OCI-LY7 (cell line): ENCODE results near the gene HOXC6. TPM values are rescaled to one million over a fixed set of nuclear protein-coding genes. Genes with fewer than 3 reads are reported as not detected.

Source experiments
- BruUV-seq: library from RNA; stranded (reverse); fragments of 400-500 nt; replicated peaks from 2 replicates; lab custom pipeline; 2021; lab: Mats Ljungman, UMichigan
- CTCF ChIA-PET: fragments of 300-600 bp; sonication (Branson Sonifier 250); formaldehyde crosslinking; loops from one replicate; lab custom pipeline; 2022; ENCODE audit warnings: antibody characterized with exemption; ENCODE audit not compliant: unreplicated experiment; lab: Charles Lee
- POLR2A ChIA-PET: fragments of 300-600 bp; sonication (Branson Sonifier 250); formaldehyde crosslinking; loops from one replicate; lab custom pipeline; 2022; ENCODE audit warnings: antibody characterized with exemption; lab: Charles Lee
- DNase-seq: peaks from one replicate; pipeline ENCODE4 v3.0.0-alpha.2; 2015; ENCODE audit warnings: low spot score
- H2AFZ ChIP-seq: fragments of 200-600 bp; sonication (generic), shearing (Covaris generic); 2 replicates; pipeline ENCODE4 v1.6.1; 2014; ENCODE audit warnings: mild to moderate bottlenecking, antibody characterized with exemption, low read length, moderate library complexity
- H3K27ac ChIP-seq: fragments of 200-600 bp; sonication (generic); 2 replicates; pipeline ENCODE4 v1.5.1; 2014; ENCODE audit warnings: mixed run types, low read depth, mild to moderate bottlenecking, moderate library complexity, low read length, inconsistent platforms; ENCODE audit not compliant: poor library complexity, severe bottlenecking
- H3K36me3 ChIP-seq: fragments of 200-600 bp; sonication (generic); 2 replicates; pipeline ENCODE4 v1.6.1; 2014; ENCODE audit warnings: mild to moderate bottlenecking, antibody characterized with exemption, low read length, moderate library complexity, mixed read lengths; ENCODE audit not compliant: insufficient read depth
- H3K4me1 ChIP-seq: fragments of 200-600 bp; sonication (generic); 2 replicates; pipeline ENCODE4 v1.5.1; 2014; ENCODE audit warnings: mild to moderate bottlenecking, low read length; ENCODE audit not compliant: insufficient read depth, poor library complexity, severe bottlenecking
- H3K4me2 ChIP-seq: fragments of 200-600 bp; sonication (generic); 2 replicates; pipeline ENCODE4 v1.6.1; 2014; ENCODE audit warnings: mild to moderate bottlenecking, low read length
- H3K4me3 ChIP-seq: fragments of 200-600 bp; sonication (generic); 2 replicates; pipeline ENCODE4 v1.5.1; 2014; ENCODE audit warnings: mild to moderate bottlenecking, low read depth, low read length; ENCODE audit not compliant: poor library complexity, severe bottlenecking
- H3K79me2 ChIP-seq: fragments of 200-600 bp; sonication (generic); 2 replicates; pipeline ENCODE4 v1.6.1; 2016; ENCODE audit warnings: low read depth, mild to moderate bottlenecking, low read length, moderate library complexity, mixed read lengths; ENCODE audit not compliant: insufficient read depth
- H3K9me2 ChIP-seq: fragments of 200-600 bp; sonication (generic); 2 replicates; pipeline ENCODE4 v1.6.1; 2016; ENCODE audit warnings: mild to moderate bottlenecking, low read length, mixed read lengths; ENCODE audit not compliant: insufficient read depth
- H3K9me3 ChIP-seq: fragments of 200-600 bp; sonication (generic); 2 replicates; pipeline ENCODE4 v1.6.1; 2014; ENCODE audit warnings: mild to moderate bottlenecking, mixed run types, low read length, mixed read lengths
- H4K20me1 ChIP-seq: fragments of 200-600 bp; sonication (generic); 2 replicates; pipeline ENCODE4 v1.6.1; 2014; ENCODE audit warnings: mild to moderate bottlenecking, antibody characterized with exemption, low read length, moderate library complexity, mixed read lengths; ENCODE audit not compliant: insufficient read depth
- CTCF ChIP-seq: fragments of 200-600 bp; sonication (generic); conservative IDR thresholded peaks from 2 replicates; pipeline ENCODE4 v1.5.1; 2014; ENCODE audit warnings: mild to moderate bottlenecking, antibody characterized with exemption, low read length, moderate library complexity, mixed read lengths
- EZH2phosphoT487 ChIP-seq: fragments of 200-600 bp; sonication (generic); IDR thresholded peaks from 2 replicates; pipeline ENCODE4 v1.6.1; 2018; ENCODE audit warnings: low read depth, borderline replicate concordance, mild to moderate bottlenecking, mixed run types, antibody characterized with exemption, low read length, moderate library complexity, mixed read lengths
- intact Hi-C: fragments of 100-400 bp; cut with micrococcal nuclease; formaldehyde crosslinking; loops from one replicate; pipeline ENCODE4 v1.10.0; 2022; ENCODE audit not compliant: unreplicated experiment
- total RNA-seq, 2 experiments: library from RNA; depleted of rRNA in 1 of 2; stranded (reverse); fragments of >200 nt in 1 of 2; shearing (Covaris generic) in 1 of 2; gene quantifications; 2 replicates each; pipeline ENCODE4 v1.2.3, GENCODE V29; 2014 to 2022

HOXC6 gene
- total RNA-seq, 2 experiments from 2014 or later: 0.92 to 2.7 TPM

GRCh38 chr12:54030889-54031471, 2.7 kb downstream of the HOXC6 start:
- H3K9me2 ChIP-seq: no peaks in the 10 kb centered on the region
- intact Hi-C loops: no loop called here
- no peak for DNase-seq
- TF ChIP-seq EZH2phosphoT487 (no peak), CTCF (no peak)
- H3K36me3 ChIP-seq: no peaks in the 10 kb centered on the region
- H3K4me3 ChIP-seq: no peak overlapping the region
- H3K4me1 ChIP-seq: peaks cover 47% of the 10 kb centered on the region
- H3K27ac ChIP-seq: no peak overlapping the region
- no peak overlapping the region for H3K4me2 ChIP-seq
- no peaks in the 10 kb centered on the region for H4K20me1 ChIP-seq
- no peak overlapping the region for H2AFZ ChIP-seq
- BruUV-seq: no TSS peak
- CTCF ChIA-PET: interaction anchor here (0.8 to 0.9 kb wide), 2 partner anchors 14 to 21 kb away, joined by 3 to 4 read pairs; no protein-coding TSS in a partner anchor
- POLR2A ChIA-PET: no interaction called here
- no peaks in the 10 kb centered on the region for H3K79me2 ChIP-seq
- no peaks in the 10 kb centered on the region for H3K9me3 ChIP-seq

- peaks cover 47% of the 10 kb centered on the region for H3K4me1 ChIP-seq
- POLR2A ChIA-PET: interaction anchor here (1.3 to 1.8 kb wide), 2 partner anchors 159 to 170 kb away, joined by 4 to 9 read pairs; no protein-coding TSS in a partner anchor
- no TSS peak for BruUV-seq
- intact Hi-C loops: no loop called here
- DNase-seq: no peak
- no peaks in the 10 kb centered on the region for H3K9me3 ChIP-seq
- H3K27ac ChIP-seq: no peak overlapping the region
- H3K9me2 ChIP-seq: no peaks in the 10 kb centered on the region
- H2AFZ ChIP-seq: no peak overlapping the region
- CTCF ChIA-PET: interaction anchor here (0.8 to 1.4 kb wide), 4 partner anchors 14 to 171 kb away, joined by 3 to 10 read pairs (median 6); no protein-coding TSS in a partner anchor
- H3K79me2 ChIP-seq: no peaks in the 10 kb centered on the region
- TF ChIP-seq EZH2phosphoT487 (no peak), CTCF (no peak)
- no peaks in the 10 kb centered on the region for H3K36me3 ChIP-seq
- H4K20me1 ChIP-seq: no peaks in the 10 kb centered on the region
- H3K4me3 ChIP-seq: no peak overlapping the region
- no peak overlapping the region for H3K4me2 ChIP-seq
Observed at GRCh38 chr12:54031480-54031879, 3.2 kb downstream of the HOXC6 start.
